ENCODE data around the gene LY86.

Gene LY86

GRCh38 chr6:6595025-6595424 is 6.5 kb downstream of the LY86 start:
- Histone ChIP-seq H2AFZ (ENCODE audit: low read depth) (no peak overlapping the region), H3K27ac (no peak overlapping the region), H3K4me3 (IDR thresholded peaks at IDR 0.05; ENCODE audit: insufficient read depth, low read depth, low read length) (no peak overlapping the region), H4K20me1 (ENCODE audit: insufficient read depth) (no peaks in the 10 kb centered on the region), H3K36me3 (ENCODE audit: insufficient read depth) (no peaks in the 10 kb centered on the region), H3K4me1 (ENCODE audit: low read depth, poor library complexity, severe bottlenecking) (no peaks in the 10 kb centered on the region), H3K27me3 (ENCODE audit: insufficient read depth, low read depth) (no peaks in the 10 kb centered on the region), H3K79me2 (ENCODE audit: insufficient read depth, low read depth) (no peaks in the 10 kb centered on the region), H3K9ac (no peak overlapping the region), H3K4me2 (no peak overlapping the region)
- TF ChIP-seq CTCF (conservative IDR thresholded peaks at IDR 0.05; ENCODE audit: low read depth, low read length): no peak

DNA sequence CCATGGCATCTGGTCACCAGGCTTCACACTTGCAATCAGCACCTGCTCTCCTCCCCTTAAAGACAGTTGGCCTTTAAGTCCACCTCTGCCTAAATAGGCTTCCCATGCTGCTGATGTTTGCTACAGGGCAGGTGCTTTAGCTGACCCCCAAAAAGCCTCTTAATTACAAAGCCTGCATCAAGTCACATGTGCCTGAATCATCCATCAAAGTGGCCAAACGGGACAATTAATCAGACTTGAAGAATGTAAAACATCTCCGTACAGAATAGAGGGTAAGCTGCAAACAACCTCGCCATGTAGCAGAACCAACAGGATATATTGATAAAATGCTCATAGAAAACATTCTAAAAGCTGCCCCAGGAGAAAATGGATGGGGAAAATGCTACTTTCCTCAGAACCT is 7.4 kb downstream of the LY86 start:
- Histone ChIP-seq H3K4me3 (IDR thresholded peaks at IDR 0.05; ENCODE audit: insufficient read depth, low read depth, low read length) (no peak overlapping the region), H3K36me3 (ENCODE audit: insufficient read depth) (no peaks in the 10 kb centered on the region), H3K4me2 (no peak overlapping the region)

DNA sequence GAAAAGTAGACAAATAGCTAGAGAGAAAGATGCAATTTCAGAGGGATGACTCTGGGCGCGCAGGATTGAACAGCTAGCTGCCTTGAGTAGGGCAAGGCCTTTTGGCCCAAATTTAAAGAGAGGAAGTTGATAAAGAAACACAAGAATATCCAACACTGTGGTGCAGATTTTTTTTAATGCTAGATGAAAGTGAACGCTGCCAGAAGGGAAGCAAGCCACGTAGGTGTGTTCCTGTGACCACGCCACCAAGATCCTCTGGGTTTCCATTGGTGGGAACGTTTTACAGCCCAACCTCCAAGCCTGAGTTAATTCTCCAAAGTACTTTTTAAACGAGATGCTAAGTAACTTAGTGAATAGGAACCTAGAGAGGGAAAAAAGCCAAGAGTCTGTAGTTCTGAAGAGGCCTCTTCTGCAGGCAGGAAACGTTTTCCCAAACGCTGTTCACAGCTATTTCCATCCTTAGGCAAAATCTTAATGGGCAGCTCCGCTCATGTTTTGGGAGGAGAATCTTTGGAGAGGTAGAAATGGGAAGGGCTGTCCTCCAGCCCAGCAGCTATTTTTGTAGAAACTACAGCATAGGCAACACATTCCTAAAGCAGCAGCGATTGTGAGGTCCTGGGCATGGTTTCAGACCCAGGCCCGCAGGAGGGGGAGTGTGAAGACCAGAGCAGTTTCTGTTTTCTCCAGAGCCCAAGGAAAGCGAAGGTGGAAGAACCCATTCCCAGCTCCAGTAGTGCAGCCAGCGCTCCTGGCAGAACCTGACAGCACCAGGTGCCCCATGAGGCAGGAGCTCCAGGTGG is 8.2 kb downstream of the LY86 start:
- Histone ChIP-seq H4K20me1 (ENCODE audit: insufficient read depth) (no peaks in the 10 kb centered on the region), H3K4me1 (ENCODE audit: low read depth, poor library complexity, severe bottlenecking) (no peaks in the 10 kb centered on the region), H3K79me2 (ENCODE audit: insufficient read depth, low read depth) (no peaks in the 10 kb centered on the region), H3K4me2 (no peak overlapping the region), H2AFZ (ENCODE audit: low read depth) (no peak overlapping the region), H3K27me3 (ENCODE audit: insufficient read depth, low read depth) (no peaks in the 10 kb centered on the region), H3K36me3 (ENCODE audit: insufficient read depth) (no peaks in the 10 kb centered on the region), H3K4me3 (IDR thresholded peaks at IDR 0.05; ENCODE audit: insufficient read depth, low read depth, low read length) (no peak overlapping the region), H3K9ac (no peak overlapping the region), H3K27ac (no peak overlapping the region)
- TF ChIP-seq CTCF (conservative IDR thresholded peaks at IDR 0.05; ENCODE audit: low read depth, low read length): no peak

More for the DNA sequence above, 7.4 kb downstream of the LY86 start:
- H3K79me2 ChIP-seq (ENCODE audit: insufficient read depth, low read depth): no peaks in the 10 kb centered on the region
- H2AFZ ChIP-seq (ENCODE audit: low read depth): no peak overlapping the region
- H4K20me1 ChIP-seq (ENCODE audit: insufficient read depth): no peaks in the 10 kb centered on the region
- no peak overlapping the region for H3K27ac ChIP-seq
- no peak for TF ChIP-seq CTCF (conservative IDR thresholded peaks at IDR 0.05; ENCODE audit: low read depth, low read length)
- H3K9ac ChIP-seq: no peak overlapping the region
- H3K4me1 ChIP-seq (ENCODE audit: low read depth, poor library complexity, severe bottlenecking): no peaks in the 10 kb centered on the region
- no peaks in the 10 kb centered on the region for H3K27me3 ChIP-seq (ENCODE audit: insufficient read depth, low read depth)

- H3K27me3 ChIP-seq (ENCODE audit: insufficient read depth, low read depth): no peaks in the 10 kb centered on the region
- no peak overlapping the region for H3K4me3 ChIP-seq (IDR thresholded peaks at IDR 0.05; ENCODE audit: insufficient read depth, low read depth, low read length)
- no peaks in the 10 kb centered on the region for H4K20me1 ChIP-seq (ENCODE audit: insufficient read depth)
- H3K9ac ChIP-seq: no peak overlapping the region
- H3K36me3 ChIP-seq (ENCODE audit: insufficient read depth): no peaks in the 10 kb centered on the region
- no peak overlapping the region for H3K4me2 ChIP-seq
- H3K4me1 ChIP-seq (ENCODE audit: low read depth, poor library complexity, severe bottlenecking): no peaks in the 10 kb centered on the region
- H2AFZ ChIP-seq (ENCODE audit: low read depth): no peak overlapping the region
- H3K27ac ChIP-seq: no peak overlapping the region
- no peak for TF ChIP-seq CTCF (conservative IDR thresholded peaks at IDR 0.05; ENCODE audit: low read depth, low read length)
- H3K79me2 ChIP-seq (ENCODE audit: insufficient read depth, low read depth): no peaks in the 10 kb centered on the region
Measured at GRCh38 chr6:6597682-6598081, 9.2 kb downstream of the LY86 start.

Data from KMS-11 (cell line).